Measurements from ENCODE around the gene GATC.

Gene GATC

DNA sequence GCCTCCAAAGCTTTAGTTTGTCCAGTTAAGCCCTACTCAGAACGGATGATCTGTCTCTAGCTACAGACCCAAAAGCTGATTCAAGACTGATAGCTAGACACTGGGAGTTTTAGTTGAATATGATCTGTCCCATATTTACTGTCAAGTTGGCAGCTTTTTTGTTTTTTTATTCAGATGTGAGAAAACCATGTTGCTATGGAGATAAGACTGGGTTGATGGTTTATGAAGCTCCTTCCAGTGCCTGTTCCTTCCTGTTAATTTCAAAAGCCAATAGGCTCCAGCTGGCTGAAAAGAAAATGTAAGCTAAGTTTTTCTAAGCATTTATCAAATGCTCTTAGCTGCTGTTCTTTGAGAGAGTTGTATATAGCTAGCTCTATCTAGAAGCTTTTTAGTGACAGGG lies 54.3 kb downstream of the GATC start:
- Histone ChIP-seq H3K36me3 (ENCODE audit: insufficient read depth, low read length) (peaks cover 53% of the 10 kb centered on the region), H3K27me3 (ENCODE audit: insufficient read depth, low read length) (no peaks in the 10 kb centered on the region), H2AFZ (ENCODE audit: low read depth, low read length) (no peak overlapping the region), H3K4me1 (ENCODE audit: insufficient read depth, low read length) (peaks cover 16% of the 10 kb centered on the region), H3K4me3 (ENCODE audit: low read length) (no peak overlapping the region), H3K9me3 (ENCODE audit: low read length) (no peaks in the 10 kb centered on the region)

DNA sequence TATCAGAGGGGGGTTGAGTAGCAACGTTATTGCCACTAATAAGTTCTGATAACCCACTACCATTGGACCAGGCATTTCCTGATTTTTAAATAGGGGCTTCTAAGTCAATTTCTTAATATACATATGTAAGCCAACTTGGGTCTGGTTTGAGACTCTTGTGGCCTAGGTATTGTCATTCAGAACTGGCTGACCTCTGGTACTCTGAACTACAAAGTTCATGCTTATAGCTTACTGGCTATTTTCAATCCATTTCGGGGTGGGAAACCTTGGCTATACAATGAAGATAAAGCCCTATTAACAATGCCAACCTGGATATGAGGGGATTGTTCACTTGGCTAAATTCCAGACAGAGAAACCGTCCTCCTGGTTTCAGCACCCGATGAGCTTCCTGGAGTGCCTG lies 58.3 kb downstream of the GATC start:
- H3K4me3 ChIP-seq (ENCODE audit: low read length): no peak overlapping the region
- peaks cover 54% of the 10 kb centered on the region for H3K36me3 ChIP-seq (ENCODE audit: insufficient read depth, low read length)
- H3K27me3 ChIP-seq (ENCODE audit: insufficient read depth, low read length): no peaks in the 10 kb centered on the region
- no peak overlapping the region for H2AFZ ChIP-seq (ENCODE audit: low read depth, low read length)
- no peaks in the 10 kb centered on the region for H3K9me3 ChIP-seq (ENCODE audit: low read length)
- H3K4me1 ChIP-seq (ENCODE audit: insufficient read depth, low read length): no peaks in the 10 kb centered on the region

DNA sequence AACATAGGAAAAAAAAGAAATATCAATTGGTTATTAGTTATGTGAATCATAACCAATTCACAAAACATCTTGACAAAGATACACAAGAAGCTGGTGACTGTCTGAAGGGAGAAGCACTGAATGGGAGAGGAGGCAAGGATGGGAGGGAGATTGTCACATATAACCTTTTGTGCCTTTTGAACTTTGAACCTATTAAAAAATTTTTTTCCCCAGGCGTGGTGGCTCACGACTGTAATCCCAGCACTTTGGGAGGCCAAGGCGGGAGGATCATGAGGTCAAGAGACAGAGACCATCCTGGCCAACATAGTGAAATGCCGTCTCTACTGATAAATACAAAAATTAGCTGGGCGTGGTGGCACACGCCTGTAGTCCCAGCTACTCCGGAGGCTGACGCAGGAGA lies 62.3 kb downstream of the GATC start:
- peaks cover 55% of the 10 kb centered on the region for H3K36me3 ChIP-seq (ENCODE audit: insufficient read depth, low read length)
- H3K4me3 ChIP-seq (ENCODE audit: low read length): no peak overlapping the region

More for the DNA sequence above, 62.3 kb downstream of the GATC start:
- Histone ChIP-seq H2AFZ (ENCODE audit: low read depth, low read length) (no peak overlapping the region), H3K27me3 (ENCODE audit: insufficient read depth, low read length) (no peaks in the 10 kb centered on the region), H3K4me1 (ENCODE audit: insufficient read depth, low read length) (no peaks in the 10 kb centered on the region), H3K9me3 (ENCODE audit: low read length) (no peaks in the 10 kb centered on the region)
